ENCODE results near the gene OR6Q1.

OR6Q1 gene

DNA sequence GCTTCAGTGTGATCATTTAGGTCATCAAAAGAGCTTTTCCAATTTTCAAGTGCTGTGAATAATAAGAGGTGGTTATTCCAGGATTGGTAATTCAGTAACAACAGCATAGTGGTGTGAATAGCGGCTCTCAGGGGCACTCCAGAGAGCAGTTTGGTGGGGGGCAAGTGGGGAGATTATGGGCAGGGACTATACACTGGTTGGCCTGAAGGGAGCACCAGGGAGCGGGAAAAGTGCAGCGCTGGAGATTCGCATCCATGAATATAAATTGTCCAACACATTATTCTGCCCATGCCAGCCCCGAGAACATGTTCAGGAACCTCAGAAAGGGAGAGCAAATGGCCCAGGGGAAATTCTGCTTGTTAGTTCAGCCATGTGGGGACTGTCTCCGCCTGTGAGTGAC lies 37.9 kb downstream of the OR6Q1 start:
- TF ChIP-seq, protein P1, sequence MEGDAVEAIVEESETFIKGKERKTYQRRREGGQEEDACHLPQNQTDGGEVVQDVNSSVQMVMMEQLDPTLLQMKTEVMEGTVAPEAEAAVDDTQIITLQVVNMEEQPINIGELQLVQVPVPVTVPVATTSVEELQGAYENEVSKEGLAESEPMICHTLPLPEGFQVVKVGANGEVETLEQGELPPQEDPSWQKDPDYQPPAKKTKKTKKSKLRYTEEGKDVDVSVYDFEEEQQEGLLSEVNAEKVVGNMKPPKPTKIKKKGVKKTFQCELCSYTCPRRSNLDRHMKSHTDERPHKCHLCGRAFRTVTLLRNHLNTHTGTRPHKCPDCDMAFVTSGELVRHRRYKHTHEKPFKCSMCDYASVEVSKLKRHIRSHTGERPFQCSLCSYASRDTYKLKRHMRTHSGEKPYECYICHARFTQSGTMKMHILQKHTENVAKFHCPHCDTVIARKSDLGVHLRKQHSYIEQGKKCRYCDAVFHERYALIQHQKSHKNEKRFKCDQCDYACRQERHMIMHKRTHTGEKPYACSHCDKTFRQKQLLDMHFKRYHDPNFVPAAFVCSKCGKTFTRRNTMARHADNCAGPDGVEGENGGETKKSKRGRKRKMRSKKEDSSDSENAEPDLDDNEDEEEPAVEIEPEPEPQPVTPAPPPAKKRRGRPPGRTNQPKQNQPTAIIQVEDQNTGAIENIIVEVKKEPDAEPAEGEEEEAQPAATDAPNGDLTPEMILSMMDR (IDR thresholded peaks at IDR 0.05; ENCODE audit: low read depth, low read length) = no peak
- H3K4me3 ChIP-seq (ENCODE audit: low read depth, low read length) = no peak overlapping the region

- TF ChIP-seq, protein P1 (IDR thresholded peaks at IDR 0.05; ENCODE audit: low read depth, low read length) = no peak
- no peak overlapping the region for H3K4me3 ChIP-seq (ENCODE audit: low read depth, low read length)
Measured at GRCh38 chr11:58070585-58070984, 39.8 kb downstream of the OR6Q1 start.

- no peak overlapping the region for H3K4me3 ChIP-seq (ENCODE audit: low read depth, low read length)
- TF ChIP-seq, protein P1 (IDR thresholded peaks at IDR 0.05; ENCODE audit: low read depth, low read length) = no peak
Measured at GRCh38 chr11:58075781-58076180, 45.0 kb downstream of the OR6Q1 start.
